ENCODE data around the gene ARHGAP6.

DNA sequence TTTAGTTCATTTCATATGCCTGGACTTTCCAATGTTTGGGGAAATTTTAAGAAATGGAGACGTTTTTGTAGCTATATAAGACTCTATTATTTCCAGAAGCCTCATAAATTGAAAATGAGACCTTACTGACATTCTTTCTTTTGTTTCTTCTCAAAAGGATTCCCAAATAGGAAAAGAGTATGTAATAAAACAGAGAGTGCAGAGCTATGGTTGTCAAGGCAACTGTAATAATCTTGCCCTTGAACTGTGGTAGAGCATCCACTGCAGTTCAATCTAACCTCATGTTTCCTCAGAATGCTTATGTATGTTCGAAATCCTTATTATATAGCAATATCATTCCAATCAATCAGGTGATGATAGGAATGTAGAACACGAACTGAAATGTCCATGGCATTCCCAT, 318.4 kb downstream of the ARHGAP6 start:
- TF ChIP-seq, protein P1, sequence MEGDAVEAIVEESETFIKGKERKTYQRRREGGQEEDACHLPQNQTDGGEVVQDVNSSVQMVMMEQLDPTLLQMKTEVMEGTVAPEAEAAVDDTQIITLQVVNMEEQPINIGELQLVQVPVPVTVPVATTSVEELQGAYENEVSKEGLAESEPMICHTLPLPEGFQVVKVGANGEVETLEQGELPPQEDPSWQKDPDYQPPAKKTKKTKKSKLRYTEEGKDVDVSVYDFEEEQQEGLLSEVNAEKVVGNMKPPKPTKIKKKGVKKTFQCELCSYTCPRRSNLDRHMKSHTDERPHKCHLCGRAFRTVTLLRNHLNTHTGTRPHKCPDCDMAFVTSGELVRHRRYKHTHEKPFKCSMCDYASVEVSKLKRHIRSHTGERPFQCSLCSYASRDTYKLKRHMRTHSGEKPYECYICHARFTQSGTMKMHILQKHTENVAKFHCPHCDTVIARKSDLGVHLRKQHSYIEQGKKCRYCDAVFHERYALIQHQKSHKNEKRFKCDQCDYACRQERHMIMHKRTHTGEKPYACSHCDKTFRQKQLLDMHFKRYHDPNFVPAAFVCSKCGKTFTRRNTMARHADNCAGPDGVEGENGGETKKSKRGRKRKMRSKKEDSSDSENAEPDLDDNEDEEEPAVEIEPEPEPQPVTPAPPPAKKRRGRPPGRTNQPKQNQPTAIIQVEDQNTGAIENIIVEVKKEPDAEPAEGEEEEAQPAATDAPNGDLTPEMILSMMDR (IDR thresholded peaks at IDR 0.05) = no peak
- TF ChIP-seq RCOR1 (IDR thresholded peaks at IDR 0.05; ENCODE audit: low read depth, low read length) = no peak
- TF ChIP-seq POLR2A (IDR thresholded peaks at IDR 0.05; ENCODE audit: low read length) = no peak
- TF ChIP-seq EP300 (IDR thresholded peaks at IDR 0.05) = no peak
- TF ChIP-seq, protein P2, sequence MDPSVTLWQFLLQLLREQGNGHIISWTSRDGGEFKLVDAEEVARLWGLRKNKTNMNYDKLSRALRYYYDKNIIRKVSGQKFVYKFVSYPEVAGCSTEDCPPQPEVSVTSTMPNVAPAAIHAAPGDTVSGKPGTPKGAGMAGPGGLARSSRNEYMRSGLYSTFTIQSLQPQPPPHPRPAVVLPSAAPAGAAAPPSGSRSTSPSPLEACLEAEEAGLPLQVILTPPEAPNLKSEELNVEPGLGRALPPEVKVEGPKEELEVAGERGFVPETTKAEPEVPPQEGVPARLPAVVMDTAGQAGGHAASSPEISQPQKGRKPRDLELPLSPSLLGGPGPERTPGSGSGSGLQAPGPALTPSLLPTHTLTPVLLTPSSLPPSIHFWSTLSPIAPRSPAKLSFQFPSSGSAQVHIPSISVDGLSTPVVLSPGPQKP (IDR thresholded peaks at IDR 0.05; ENCODE audit: low read depth, low read length) = no peak
- TF ChIP-seq, protein P3, sequence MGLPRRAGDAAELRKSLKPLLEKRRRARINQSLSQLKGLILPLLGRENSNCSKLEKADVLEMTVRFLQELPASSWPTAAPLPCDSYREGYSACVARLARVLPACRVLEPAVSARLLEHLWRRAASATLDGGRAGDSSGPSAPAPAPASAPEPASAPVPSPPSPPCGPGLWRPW (IDR thresholded peaks at IDR 0.05) = no peak

All from A549 (cell line).